Osteoblast (primary cell): Measurements from ENCODE around the gene FAM53A. TPM values are rescaled to one million over a fixed set of nuclear protein-coding genes. Genes with fewer than 3 reads are reported as not detected.

Experiments
- DNase-seq: peaks from one replicate; pipeline ENCODE4 v3.0.0; 2011; ENCODE audit warnings: low spot score, mixed read lengths; ENCODE audit not compliant: insufficient read length; ENCODE audit errors: missing footprints
- H2AFZ ChIP-seq: 2 replicates; pipeline ENCODE4 v1.6.0; 2011; ENCODE audit warnings: mild to moderate bottlenecking, low read length
- H3K27ac ChIP-seq: 2 replicates; pipeline ENCODE4 v1.5.1; 2011; ENCODE audit warnings: mild to moderate bottlenecking, low read depth, low read length, moderate library complexity
- H3K27me3 ChIP-seq: 2 replicates; pipeline ENCODE4 v1.6.0; 2012; ENCODE audit warnings: mild to moderate bottlenecking, control low read depth, inconsistent platforms, low read length, moderate library complexity; ENCODE audit not compliant: insufficient read depth
- H3K36me3 ChIP-seq: 2 replicates; pipeline ENCODE4 v1.5.1; 2011; ENCODE audit warnings: mild to moderate bottlenecking, low read length, control low read depth, moderate library complexity; ENCODE audit not compliant: insufficient read depth
- H3K4me1 ChIP-seq: 2 replicates; pipeline ENCODE4 v1.5.1; 2011; ENCODE audit warnings: mild to moderate bottlenecking, low read length, control low read depth, moderate library complexity; ENCODE audit not compliant: insufficient read depth
- H3K4me2 ChIP-seq: 2 replicates; pipeline ENCODE4 v1.6.0; 2011; ENCODE audit warnings: mild to moderate bottlenecking, low read length; ENCODE audit not compliant: insufficient read depth
- H3K4me3 ChIP-seq: fragments of 200-600 bp; sonication (generic); 3 replicates; pipeline ENCODE4 v1.5.1; 2012; ENCODE audit warnings: mild to moderate bottlenecking, low read length, inconsistent platforms; ENCODE audit not compliant: insufficient read depth
- H3K79me2 ChIP-seq: 2 replicates; pipeline ENCODE4 v1.6.0; 2012; ENCODE audit warnings: mild to moderate bottlenecking, low read length, control low read depth, inconsistent platforms; ENCODE audit not compliant: insufficient read depth
- H3K9me3 ChIP-seq: 2 replicates; pipeline ENCODE4 v1.5.1; 2011; ENCODE audit warnings: low read depth, low read length, control low read depth
- H4K20me1 ChIP-seq: 2 replicates; pipeline ENCODE4 v1.6.0; 2012; ENCODE audit warnings: mild to moderate bottlenecking, low read length, control low read depth; ENCODE audit not compliant: insufficient read depth
- total RNA-seq: library from RNA; depleted of rRNA; stranded (reverse); fragments of >200 nt; gene quantifications from 2 replicates; pipeline ENCODE4 v1.2.3, GENCODE V29; 2012
- TF ChIP-seq, protein P1 (sequence below): IDR thresholded peaks from 2 replicates; pipeline ENCODE4 v1.5.1; 2011; ENCODE audit warnings: mild to moderate bottlenecking, low read depth, low read length, moderate library complexity; ENCODE audit errors: extremely low read depth

FAM53A gene
- total RNA-seq, 1 donor: 4.3 TPM

DNA sequence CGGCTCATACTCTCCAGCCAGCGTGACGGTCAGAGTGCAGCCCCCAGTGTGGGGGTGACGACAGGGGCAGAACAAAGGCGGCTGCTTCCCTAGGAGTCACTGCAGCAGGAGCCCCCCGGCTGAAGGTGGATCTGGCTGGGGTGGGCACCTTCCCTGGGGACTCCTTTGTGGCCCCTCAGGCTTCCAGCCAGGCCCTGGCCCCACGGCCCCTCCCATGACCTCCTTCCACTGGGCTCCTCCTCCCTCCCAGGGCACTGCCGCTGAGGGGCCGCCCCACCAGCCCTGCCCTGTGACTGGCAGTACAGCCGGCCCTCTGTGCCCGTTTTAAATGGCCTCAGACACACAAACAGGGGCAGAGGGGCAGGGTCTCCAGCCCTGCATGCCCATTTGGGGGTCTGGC lies 61.9 kb downstream of the FAM53A start:
- Histone ChIP-seq H3K4me3 (no peak overlapping the region), H3K27me3 (no peaks in the 10 kb centered on the region), H3K27ac (no peak overlapping the region), H3K9me3 (no peaks in the 10 kb centered on the region), H3K36me3 (no peaks in the 10 kb centered on the region), H2AFZ (no peak overlapping the region), H3K4me2 (no peak overlapping the region), H4K20me1 (no peaks in the 10 kb centered on the region), H3K4me1 (no peaks in the 10 kb centered on the region), H3K79me2 (no peaks in the 10 kb centered on the region)
- no peak for DNase-seq
- TF ChIP-seq, protein P1, sequence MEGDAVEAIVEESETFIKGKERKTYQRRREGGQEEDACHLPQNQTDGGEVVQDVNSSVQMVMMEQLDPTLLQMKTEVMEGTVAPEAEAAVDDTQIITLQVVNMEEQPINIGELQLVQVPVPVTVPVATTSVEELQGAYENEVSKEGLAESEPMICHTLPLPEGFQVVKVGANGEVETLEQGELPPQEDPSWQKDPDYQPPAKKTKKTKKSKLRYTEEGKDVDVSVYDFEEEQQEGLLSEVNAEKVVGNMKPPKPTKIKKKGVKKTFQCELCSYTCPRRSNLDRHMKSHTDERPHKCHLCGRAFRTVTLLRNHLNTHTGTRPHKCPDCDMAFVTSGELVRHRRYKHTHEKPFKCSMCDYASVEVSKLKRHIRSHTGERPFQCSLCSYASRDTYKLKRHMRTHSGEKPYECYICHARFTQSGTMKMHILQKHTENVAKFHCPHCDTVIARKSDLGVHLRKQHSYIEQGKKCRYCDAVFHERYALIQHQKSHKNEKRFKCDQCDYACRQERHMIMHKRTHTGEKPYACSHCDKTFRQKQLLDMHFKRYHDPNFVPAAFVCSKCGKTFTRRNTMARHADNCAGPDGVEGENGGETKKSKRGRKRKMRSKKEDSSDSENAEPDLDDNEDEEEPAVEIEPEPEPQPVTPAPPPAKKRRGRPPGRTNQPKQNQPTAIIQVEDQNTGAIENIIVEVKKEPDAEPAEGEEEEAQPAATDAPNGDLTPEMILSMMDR: no peak

DNA sequence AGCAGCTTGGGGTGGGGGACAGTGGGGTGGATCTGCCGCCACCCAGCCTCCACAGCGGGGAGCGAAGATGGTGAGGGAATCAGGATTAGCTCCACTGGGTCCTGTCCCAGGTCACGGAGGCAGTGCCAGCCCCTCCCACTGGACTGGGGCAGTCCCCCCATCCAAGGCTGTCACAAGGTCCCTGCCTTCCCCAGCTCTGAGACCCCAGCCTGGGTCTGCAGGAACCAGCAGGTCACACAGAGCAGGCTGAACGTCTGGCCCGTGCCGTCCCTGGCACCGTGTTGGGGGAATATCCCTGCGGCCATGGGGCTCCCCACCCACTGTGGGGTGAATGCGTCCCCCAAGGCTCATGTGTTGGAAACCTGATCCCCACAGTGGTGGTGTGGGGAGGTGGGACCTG lies 62.6 kb downstream of the FAM53A start:
- no peaks in the 10 kb centered on the region for H3K36me3 ChIP-seq
- no peaks in the 10 kb centered on the region for H3K4me1 ChIP-seq
- H3K9me3 ChIP-seq: no peaks in the 10 kb centered on the region
- H2AFZ ChIP-seq: no peak overlapping the region
- no peak overlapping the region for H3K4me3 ChIP-seq
- no peak overlapping the region for H3K27ac ChIP-seq
- H3K27me3 ChIP-seq: no peaks in the 10 kb centered on the region
- H3K79me2 ChIP-seq: no peaks in the 10 kb centered on the region
- DNase-seq: no peak
- H3K4me2 ChIP-seq: no peak overlapping the region
- H4K20me1 ChIP-seq: no peaks in the 10 kb centered on the region
- TF ChIP-seq, protein P1: no peak

DNA sequence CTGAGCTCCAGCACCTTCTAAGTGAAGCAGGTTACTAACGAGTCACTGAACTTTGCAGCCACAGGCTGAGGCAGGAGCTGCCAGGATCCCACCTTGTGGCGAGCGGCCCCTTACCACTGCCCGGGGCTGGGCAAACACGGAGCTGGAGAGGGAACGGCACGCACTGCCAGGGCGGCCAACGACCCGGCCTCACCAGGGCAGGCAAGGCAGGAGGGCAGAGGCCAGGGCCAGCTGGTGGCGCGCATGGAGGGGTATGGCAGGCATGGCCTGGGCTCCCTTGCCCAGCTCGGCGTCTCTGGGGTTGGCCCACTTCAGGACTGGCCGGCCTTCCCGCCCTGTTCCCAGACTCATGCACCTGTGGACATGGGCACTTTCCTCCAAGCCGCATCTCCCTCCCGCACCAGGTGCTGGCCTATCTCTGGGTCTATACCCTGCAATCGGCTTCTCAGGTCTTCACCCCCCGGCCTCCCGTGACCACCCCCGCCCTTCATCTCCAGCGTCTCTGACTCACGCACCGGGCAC lies 64.9 kb downstream of the FAM53A start:
- H3K9me3 ChIP-seq: no peaks in the 10 kb centered on the region
- no peaks in the 10 kb centered on the region for H4K20me1 ChIP-seq
- H3K4me3 ChIP-seq: no peak overlapping the region
- DNase-seq: no peak
- H3K27me3 ChIP-seq: no peaks in the 10 kb centered on the region
- H3K4me2 ChIP-seq: no peak overlapping the region
- TF ChIP-seq, protein P1: no peak
- H3K4me1 ChIP-seq: no peaks in the 10 kb centered on the region
- H3K27ac ChIP-seq: no peak overlapping the region
- H3K36me3 ChIP-seq: no peaks in the 10 kb centered on the region
- no peak overlapping the region for H2AFZ ChIP-seq
- no peaks in the 10 kb centered on the region for H3K79me2 ChIP-seq

DNA sequence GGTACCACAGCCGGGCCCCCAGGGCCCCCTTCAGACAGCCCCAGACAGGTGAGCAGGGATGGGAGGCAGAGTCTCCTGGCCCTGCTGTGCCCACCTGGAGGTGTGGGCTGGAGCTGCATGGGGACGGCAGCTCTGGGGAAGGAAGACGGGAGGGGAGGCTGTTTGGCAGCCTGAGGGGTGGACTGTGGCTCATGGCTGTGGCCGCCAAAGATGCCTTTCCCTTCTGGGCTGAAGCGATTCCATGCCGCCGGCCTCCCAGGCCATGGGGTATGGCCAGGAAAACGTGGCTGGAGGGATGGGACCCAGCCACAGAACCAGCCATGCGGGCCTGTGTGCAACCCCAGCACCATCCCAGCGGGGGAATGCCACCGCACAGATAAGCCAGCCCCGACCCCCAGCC lies 65.7 kb downstream of the FAM53A start:
- no peak overlapping the region for H3K4me3 ChIP-seq
- H2AFZ ChIP-seq: no peak overlapping the region
- H3K27ac ChIP-seq: no peak overlapping the region
- H3K4me2 ChIP-seq: no peak overlapping the region
- no peaks in the 10 kb centered on the region for H3K4me1 ChIP-seq
- H3K27me3 ChIP-seq: no peaks in the 10 kb centered on the region
- DNase-seq: no peak
- H3K79me2 ChIP-seq: no peaks in the 10 kb centered on the region
- TF ChIP-seq, protein P1: no peak
- H3K9me3 ChIP-seq: no peaks in the 10 kb centered on the region
- H4K20me1 ChIP-seq: no peaks in the 10 kb centered on the region
- H3K36me3 ChIP-seq: no peaks in the 10 kb centered on the region
